GM11168 (cell line): Measurements from ENCODE around the gene BEND7.
"Not testable (repeated sequence)": the region's sequence is repeated elsewhere in the genome, so short reads cannot be mapped to it uniquely, and the experiment has no call there.

ENCODE experiments used
- in situ Hi-C: fragments of 300-500 bp; cut with MboI; formaldehyde crosslinking; loops from one replicate; pipeline ENCODE4 v1.12.0; 2022; ENCODE audit warnings: low sequenced_read_pairs; ENCODE audit not compliant: unreplicated experiment

The BEND7 gene

GRCh38 chr10:13528875-13529713, at the start of gene BEND7:
Gene BEND7 (minus strand): TSS chr10:13529014. CDS start chr10:13528533, 481 bp downstream.
- in situ Hi-C loops, result no loop called here

GRCh38 chr10:13573960-13574359, 45.1 kb upstream of the BEND7 start:
- in situ Hi-C loops, result no loop called here

GRCh38 chr10:13571541-13571940, 42.7 kb upstream of the BEND7 start:
- in situ Hi-C loops, result no loop called here

DNA sequence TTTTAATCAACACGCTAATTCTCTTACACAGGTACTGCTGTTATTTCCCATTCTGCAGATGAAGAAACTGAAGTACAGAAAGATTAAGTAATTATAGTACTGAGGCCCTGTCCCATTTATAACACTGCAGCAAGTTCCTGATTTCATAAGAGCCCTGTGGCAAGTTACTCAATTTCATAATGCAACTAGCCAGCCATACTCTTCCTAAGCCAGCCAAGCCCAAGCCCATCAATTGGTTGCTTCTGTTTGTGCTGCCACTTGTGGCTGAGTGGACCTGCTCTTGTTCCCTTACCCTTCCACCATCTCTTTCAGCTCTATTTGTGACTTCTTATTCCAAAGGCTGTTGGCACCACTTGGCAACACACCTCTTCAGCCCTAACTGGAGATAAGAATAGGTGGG, 38.2 kb upstream of the BEND7 start:
- in situ Hi-C loops, result no loop called here

DNA sequence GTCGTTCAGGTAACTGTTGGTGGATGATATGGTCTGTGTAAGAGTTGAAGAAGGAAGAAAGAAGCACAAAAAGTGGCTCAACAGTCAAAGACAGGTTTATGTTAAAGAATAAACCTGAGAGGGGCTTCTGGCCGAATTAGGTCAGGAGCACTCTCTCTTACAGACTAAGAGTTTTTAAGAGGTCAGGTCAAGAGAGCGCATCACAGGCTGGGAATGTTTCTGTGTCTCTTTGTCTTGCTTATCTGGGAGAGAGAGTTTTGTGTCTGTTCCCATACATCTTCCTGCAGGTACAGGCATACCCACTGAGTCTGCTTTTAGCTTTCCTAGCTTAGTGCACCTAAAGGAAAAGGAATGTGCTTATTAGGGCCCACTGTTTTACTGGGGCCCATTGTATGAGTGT, 35.8 kb upstream of the BEND7 start:
- in situ Hi-C loops, result no loop called here

DNA sequence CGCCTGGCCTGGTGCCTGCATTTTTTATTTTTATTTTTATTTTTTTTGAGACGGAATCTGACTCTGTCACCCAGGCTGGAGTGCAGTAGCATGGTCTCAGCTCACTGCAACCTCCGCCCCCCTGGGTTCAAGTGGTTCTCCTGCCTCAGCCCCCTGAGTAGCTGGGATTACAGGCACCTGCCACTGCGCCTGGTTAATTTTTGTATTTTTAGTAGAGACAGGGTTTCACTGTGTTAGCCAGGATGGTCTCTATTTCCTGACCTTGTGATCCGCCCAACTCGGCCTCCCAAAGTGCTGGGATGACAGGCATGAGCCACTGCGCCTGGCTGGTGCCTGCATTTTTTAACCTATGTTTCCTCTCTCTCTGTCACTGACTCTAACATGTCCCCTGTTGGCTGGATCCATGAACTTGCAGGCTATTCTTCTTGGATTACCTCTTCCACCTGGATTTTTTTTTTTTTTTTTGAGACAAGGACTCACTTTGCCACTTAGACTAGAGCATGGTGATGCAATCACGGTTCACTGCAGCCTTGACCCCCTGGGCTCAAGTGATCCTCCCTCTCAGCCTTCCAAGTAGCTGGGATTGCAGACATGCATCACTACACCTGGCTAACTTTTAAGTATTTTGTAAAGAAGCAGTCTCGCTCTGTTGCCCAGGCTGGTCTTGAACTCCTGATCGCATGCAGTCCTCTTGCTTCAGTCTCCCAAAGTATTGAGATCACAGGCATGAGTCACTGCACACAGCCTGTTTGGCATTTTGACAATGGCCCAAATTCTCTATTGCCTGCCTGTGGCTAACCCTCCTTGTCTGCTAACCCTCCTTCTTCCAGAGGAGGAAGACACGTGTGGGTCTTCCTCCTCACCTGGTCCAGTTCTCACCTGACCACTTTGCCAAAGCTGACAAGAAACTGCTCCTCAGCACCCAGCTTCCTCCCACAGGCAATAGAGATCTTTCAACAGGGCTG, 34.9 kb upstream of the BEND7 start:
- in situ Hi-C loops, result no loop called here

- in situ Hi-C loops, result no loop called here
Observed at GRCh38 chr10:13560597-13560996, 31.8 kb upstream of the BEND7 start.

DNA sequence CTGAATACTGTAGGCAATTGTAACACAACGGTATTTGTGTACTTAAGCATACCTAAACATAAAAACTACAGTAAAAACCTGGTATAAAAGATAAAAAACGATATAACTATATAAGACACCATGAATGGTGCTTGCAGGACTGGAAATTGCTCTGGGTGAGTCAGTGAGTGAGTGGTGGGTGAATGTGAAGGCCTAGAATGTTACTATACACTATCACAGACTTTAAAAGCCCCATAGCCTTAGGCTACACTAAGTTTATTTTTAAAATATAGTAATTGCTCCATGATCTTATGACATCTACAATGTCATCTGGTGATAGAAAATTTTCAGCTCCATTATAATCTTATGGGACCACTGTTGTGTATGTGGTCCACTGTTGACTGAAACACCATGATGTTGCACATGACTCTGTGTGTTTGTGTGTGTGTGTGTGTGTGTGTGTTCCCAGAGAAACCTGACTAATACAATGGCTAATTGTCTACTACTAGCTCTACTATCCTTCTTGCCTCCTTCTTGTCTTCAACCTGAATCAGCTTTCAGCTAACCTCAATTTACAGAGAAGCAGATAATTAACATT, 30.4 kb upstream of the BEND7 start:
- in situ Hi-C loops, result no loop called here

GRCh38 chr10:13555884-13556510, 27.2 kb upstream of the BEND7 start:
- in situ Hi-C loops, result no loop called here

DNA sequence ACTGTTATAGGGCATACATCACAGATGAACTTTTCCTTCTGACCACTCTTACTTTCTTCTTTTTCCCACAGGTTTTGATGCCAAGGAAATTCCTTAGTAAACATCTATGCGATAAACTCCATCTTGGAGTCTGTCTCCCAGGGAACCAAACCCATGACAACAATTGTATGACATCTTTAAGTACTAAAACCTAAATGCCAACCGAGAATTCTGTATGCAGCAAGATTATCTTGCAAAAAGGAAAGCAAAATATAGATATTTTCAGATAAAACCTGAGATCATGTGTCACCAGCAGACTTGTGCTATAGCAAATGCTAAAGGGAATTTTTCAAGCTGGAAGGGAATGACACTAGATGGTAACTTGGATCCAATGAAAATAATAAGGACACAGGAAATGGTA, 22.0 kb upstream of the BEND7 start:
- in situ Hi-C loops, result no loop called here

GRCh38 chr10:13542533-13542932, 13.7 kb upstream of the BEND7 start:
- in situ Hi-C loops, result no loop called here

DNA sequence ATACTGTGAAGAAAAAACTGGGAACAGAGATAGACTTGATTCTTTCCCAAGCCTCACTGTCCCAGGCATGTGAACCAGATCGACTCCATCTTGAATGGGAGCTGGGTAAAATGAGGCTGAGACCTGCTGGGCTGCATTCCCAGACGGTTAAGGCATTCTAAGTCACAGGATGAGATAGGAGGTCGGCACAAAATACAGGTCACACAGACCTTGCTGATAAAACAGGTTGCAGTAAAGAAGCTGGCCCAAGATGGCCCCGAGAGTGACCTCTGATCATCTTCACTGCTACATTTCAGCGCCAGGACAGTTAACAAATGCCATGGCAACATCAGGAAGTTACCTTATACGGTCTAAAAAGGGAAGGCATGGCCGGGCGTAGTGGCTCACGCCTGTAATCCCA, 9.2 kb upstream of the BEND7 start:
- in situ Hi-C loops, result not testable (repeated sequence)

DNA sequence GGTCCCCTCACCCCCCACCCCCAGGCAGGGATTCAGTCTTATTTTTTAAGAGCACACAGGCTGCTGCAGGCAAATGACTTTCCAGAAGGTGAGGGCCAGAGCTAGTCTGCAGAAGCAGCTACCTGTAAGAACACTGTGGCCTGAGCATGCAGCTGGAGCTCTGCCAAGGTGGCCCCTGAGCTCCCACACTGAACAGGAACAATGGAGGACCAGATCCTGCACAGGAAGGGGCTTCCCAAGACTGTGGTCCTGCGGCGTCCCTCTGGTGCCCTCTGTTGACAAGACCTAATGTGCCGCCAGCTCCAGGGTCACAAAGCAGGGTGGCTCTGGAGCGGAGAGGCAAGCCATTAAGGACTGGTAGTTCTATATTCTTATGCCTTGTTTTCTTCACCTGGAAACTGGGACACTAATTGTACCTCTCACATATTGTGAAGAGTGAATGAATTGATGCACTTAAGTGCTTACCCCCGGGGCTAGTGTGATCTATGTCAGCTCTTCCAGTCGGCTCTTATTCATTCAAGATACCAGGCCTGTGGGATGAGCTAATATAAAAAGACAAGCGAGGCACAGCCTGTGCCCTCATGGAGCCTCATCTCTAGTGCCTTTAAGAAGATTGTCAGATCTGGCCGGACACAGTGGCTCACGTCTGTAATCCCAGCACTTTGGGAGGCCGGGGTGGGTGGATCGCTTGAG, 8.0 kb upstream of the BEND7 start:
- in situ Hi-C loops, result no loop called here

- in situ Hi-C loops, result no loop called here
Observed at GRCh38 chr10:13535346-13535745, 6.5 kb upstream of the BEND7 start.

DNA sequence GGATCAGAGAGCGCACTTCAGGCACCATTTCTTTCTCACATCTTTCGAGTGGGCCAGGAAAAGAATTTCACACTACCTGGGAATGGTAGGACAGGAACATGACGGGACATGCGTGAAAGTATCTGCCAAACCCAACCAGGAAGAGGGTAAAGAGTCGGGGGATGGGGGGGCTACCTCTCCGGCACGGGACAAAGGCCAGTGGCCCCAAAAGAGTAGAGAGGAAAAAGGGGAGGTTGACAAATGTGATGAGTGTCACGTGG, 830 bp upstream of the BEND7 start:
- in situ Hi-C loops, result no loop called here

DNA sequence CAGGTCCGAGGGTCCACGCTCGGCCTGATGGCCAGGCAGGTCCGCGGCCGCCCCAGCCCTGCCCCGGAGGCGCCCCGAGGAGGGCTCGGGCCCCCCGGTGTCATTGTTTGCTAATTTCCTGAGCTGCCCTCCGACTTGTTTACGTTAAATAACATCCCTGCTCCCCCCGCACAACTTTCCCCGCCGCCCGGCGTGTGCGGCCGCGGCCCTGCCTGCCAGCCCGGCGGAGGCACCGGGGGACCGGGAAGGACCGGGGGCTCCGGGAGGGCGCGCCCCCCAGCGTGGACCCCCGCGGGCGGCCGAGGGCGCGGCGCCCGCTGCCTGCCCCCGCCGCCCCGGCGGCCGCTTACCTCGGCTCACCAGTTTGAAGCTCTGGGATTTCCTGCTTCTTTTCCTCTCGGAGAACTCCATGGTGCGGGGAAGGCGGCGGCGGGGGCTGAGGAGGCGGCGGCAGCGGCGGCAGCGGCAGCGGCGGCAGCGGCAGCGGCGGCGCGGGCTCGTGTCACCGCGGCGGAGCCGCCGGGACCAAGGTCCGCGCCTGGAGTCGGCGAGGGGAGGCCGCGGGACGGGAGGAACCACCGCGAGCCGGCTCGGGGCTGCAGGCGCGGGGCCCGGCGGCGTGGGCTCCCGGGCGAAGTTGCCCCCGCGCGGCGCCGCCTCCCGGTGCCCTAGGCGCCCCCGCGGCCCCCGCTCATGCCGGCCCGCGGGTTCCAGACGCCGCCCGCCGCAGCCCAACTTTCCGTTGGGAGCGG, 515 bp downstream of the BEND7 start:
- in situ Hi-C loops, result no loop called here

- in situ Hi-C loops, result no loop called here
Observed at GRCh38 chr10:13527864-13528122, 1.0 kb downstream of the BEND7 start.

DNA sequence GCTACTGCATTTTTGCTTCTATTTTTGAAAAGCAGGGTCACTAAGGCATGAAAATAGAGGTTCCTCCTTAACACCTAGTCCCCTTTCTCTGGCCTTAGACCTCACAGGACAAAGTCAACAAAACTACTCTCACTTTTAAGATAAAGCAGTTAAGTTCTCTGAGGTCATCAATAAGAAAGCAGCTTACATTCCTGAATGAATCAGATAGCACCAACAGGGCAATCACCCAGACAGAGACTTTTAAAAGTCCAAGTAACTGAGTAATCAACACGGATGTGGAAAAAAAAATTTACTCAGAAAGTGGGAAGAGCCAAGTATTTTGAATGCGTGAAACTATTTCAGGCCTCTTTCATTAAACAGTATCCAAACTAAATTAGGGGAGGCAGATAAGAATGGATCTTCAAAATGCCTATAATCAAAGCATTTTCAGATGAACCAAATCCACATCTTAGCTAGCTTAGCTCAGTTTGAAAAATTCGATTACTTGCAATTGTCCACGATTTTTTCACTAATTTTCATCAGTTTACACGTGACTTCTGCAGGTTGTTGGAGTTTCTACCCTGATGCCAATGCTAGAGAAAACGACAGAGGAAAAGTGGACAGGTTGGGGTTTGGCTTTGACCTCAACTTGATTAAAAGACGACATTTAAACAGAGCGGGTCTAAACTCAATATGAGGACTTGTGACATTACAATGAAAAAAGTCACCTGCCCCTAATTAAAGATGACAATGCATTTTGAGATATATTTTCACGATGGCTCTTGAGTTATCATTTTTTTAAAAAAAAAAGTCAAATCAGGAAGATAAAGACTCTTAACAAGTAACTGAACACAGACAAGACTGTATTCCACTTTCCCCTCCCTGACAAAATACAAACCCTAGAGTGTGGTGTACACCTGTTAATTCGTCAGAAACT, 1.6 kb downstream of the BEND7 start:
- in situ Hi-C loops, result no loop called here

GRCh38 chr10:13525663-13526062, 3.2 kb downstream of the BEND7 start:
- in situ Hi-C loops, result no loop called here
